ENCODE data around the gene FYN.

Gene FYN

GRCh38 chr6:111743862-111744692 lies 129.2 kb downstream of the FYN start:
- no peak for DNase-seq

- no peak for DNase-seq
Observed at GRCh38 chr6:111743360-111743759, 129.9 kb downstream of the FYN start.

- DNase-seq: no peak
Observed at GRCh38 chr6:111741177-111741952, 131.9 kb downstream of the FYN start.

GRCh38 chr6:111740506-111740905 lies 132.7 kb downstream of the FYN start:
- DNase-seq: no peak

GRCh38 chr6:111739257-111739696 lies 134.0 kb downstream of the FYN start:
- no peak for DNase-seq

GRCh38 chr6:111738631-111739030 lies 134.6 kb downstream of the FYN start:
- no peak for DNase-seq

GRCh38 chr6:111738156-111738555 lies 135.1 kb downstream of the FYN start:
- DNase-seq: no peak

GRCh38 chr6:111737065-111737521 lies 136.2 kb downstream of the FYN start:
- peak; percentile 50 for DNase-seq

- no peak for DNase-seq
Observed at GRCh38 chr6:111736005-111736608, 137.1 kb downstream of the FYN start.

- DNase-seq: no peak
Observed at GRCh38 chr6:111734068-111735061, 138.9 kb downstream of the FYN start.

- no peak for DNase-seq
Observed at GRCh38 chr6:111732390-111732789, 140.9 kb downstream of the FYN start.

GRCh38 chr6:111731456-111732195 lies 141.6 kb downstream of the FYN start:
- no peak for DNase-seq

GRCh38 chr6:111730864-111731263 lies 142.4 kb downstream of the FYN start:
- DNase-seq: no peak

GRCh38 chr6:111727802-111728201 lies 145.4 kb downstream of the FYN start:
- DNase-seq: no peak

- no peak for DNase-seq
Observed at GRCh38 chr6:111727041-111727440, 146.2 kb downstream of the FYN start.

GRCh38 chr6:111725446-111726112 lies 147.7 kb downstream of the FYN start:
- no peak for DNase-seq

GRCh38 chr6:111724505-111724904 lies 148.7 kb downstream of the FYN start:
- DNase-seq: no peak

GRCh38 chr6:111724039-111724438 lies 149.2 kb downstream of the FYN start:
- no peak for DNase-seq

- no peak for DNase-seq
Observed at GRCh38 chr6:111723412-111723970, 149.8 kb downstream of the FYN start.

- DNase-seq: no peak
Observed at GRCh38 chr6:111722179-111722731, 151.0 kb downstream of the FYN start.

Data from activated gamma-delta T cell treated with Interleukin-2 at 50 U/mL for 16 hours (primary cell).